Ecto neural progenitor cell (in vitro differentiated cells): ENCODE results near the gene MALRD1.
"Not testable (repeated sequence)": the region's sequence is repeated elsewhere in the genome, so short reads cannot be mapped to it uniquely, and the experiment has no call there.

Experiments used
- DNase-seq: peaks from one replicate; pipeline ENCODE4 v3.0.0-alpha.2; 2018; ENCODE audit warnings: low spot score

MALRD1 gene

DNA sequence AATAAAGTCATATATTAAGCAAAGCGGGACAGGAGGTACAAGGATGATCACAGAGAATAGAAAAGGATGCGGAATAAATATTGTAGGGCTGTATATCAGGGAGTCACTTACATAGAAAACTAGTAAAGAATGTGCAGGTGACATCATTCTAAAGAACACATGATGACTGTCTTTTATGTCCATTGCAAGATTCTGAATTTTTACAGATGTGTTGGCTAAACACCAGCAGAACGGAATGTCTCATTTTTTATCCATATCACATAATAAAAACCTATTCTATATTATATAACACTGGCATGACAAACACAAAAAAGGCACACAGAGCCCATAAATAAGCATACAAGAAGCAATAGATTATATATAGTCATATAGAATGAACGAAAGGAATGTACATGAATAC, 448.4 kb downstream of the MALRD1 start:
- DNase-seq = no peak

DNA sequence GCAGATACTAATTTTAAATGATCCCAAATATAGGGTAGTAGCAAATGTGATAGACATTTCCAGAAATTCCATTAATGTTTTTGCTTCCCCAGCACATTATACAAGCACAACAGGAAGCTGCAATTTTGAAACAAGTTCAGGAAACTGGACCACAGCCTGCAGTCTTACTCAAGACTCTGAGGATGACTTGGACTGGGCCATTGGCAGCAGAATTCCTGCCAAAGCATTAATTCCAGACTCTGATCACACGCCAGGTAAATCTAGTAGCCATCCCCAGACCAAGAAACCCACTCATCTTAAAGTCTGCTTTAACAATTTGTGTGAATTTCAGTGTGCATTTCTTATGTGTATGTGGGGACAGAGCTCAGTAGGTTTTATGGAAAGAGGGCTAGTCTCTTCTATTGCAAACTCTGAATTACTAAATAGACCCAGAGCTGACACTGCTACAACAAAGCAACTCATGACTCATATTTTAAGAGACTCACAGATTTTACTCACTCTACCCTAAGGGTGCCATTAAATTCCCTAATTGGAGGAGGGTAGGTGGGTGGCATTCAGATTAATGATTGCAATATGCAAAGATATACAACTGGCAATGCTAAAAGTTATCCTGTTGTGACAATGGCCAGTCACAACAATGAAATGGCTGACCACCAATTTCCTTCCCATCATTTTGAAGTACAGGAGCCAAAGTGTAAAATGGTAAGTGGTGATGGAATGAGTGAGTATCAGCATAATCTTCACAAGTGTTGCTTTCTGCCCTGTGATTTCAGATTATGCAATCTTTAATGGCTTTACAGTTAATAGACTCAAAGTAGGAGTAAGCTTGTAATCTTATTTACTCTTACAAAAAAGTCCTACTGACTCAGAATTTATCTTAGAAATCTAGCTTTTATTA, 450.0 kb downstream of the MALRD1 start:
- no peak for DNase-seq

DNA sequence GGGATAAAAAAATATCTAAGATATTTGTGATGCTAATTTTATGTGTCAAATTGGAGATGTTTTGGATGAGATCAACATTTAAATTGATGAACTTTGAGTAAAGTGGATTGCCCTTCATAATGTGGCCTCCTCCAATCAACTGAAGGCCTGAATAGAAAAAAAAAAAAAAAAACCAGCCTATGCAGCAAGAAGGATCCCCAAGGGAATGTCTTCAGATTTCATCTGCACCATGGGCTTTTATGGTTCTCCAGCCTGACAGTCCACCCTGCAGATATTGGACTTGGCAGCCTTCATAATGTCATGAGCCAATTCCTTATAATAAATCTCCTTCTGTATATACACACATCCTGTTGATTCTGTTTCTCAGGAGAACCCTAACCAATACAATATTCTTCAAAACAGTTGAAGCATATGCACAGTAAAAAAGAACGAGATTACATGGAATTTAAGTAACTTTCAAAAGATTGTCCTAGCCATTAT, 450.7 kb downstream of the MALRD1 start:
- no peak for DNase-seq

DNA sequence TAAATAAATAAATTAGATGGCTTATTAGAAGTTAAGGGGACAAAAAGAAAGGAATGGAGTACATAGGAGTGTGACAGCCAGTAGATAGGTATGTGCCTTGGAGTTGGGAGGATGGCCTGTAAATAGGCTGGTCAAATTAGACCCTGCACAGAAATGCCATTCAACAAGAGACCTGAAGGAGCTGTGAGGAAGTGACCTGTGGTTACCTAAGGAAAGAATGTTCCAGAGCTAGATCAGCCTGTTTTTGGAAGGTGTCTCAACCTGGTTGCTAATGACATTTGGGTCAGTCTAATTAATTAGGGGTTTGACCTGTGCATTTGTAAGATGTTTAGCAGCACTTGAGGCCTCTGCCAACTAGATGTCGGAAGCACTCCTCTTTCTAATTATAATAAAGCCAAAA, 452.4 kb downstream of the MALRD1 start:
- no peak for DNase-seq

DNA sequence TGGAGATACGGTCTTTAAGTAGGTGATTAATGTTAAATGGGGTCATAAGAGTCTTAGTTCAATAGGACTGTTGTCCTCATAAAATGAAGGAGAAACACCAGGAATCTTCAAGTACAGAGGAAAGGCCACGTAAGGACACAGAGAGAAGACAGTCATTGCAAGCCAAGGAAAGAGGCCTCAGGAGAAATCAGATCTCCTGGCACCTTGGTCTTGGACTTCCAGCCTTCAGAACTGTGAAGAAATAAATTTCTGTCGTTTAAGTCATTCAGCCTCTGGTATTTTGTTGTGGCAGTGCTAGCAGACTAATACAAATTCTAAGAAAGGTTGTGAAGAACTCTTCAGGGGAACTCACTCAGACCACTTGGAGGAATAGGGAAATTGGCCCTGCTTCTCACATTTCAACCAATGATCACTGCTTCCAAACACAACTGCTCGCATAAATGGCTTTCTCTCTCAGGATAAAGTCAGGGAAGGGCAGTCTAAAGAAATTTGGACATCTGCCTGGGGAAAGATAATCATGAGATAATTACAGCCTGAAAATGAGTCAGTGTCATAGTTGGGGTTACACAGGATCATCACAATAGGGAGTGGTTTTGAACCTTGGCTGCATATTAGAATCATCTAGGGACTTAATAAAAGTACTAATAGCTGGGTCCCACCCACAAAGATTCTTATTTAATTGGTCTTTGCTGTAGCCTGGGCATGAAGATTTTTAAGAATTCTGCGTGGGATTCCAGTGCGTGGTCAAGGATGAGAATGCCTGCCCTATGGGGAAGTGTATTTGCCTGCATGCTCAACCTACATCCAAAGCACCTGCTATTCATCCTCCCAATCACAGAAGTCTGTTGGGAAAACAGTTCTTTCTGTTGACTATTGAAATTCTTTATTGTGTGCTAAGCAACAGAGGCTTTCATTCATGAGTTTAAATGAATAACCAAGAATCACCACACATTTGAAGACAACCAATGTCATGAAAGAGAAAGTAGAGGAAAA, 457.0 kb downstream of the MALRD1 start:
- no peak for DNase-seq

DNA sequence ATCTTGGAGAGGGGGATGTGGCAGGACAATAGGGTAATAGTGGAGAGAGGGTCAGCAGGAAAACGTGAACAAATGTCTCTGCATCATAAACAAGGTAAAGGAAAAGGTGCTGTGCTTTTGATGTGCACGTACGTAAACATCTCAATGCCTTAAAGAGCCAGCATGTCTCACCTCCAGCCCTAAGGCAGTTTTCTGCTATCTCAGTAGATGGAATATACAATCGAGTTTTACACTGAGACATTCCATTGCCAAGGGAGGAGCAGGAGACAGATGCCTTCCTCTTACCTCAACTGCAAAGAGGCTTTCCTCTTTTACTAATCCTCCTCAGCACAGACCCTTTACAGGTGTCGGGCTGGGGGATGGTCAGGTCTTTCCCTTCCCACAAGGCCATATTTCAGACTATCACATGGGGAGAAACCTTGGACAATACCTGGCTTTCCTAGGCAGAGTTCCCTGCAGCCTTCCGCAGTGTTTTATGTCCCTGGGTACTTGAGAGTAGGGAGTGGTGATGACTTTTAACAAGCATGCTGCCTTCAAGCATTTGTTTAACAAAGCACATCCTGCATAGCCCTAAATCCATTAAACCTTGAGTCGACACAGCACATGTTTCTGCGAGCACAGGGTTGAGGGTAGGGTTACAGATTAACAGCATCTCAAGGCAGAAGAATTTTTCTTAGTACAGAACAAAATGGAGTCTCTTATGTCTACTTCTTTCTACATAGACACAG, 461.6 kb downstream of the MALRD1 start:
- not testable (repeated sequence) for DNase-seq

DNA sequence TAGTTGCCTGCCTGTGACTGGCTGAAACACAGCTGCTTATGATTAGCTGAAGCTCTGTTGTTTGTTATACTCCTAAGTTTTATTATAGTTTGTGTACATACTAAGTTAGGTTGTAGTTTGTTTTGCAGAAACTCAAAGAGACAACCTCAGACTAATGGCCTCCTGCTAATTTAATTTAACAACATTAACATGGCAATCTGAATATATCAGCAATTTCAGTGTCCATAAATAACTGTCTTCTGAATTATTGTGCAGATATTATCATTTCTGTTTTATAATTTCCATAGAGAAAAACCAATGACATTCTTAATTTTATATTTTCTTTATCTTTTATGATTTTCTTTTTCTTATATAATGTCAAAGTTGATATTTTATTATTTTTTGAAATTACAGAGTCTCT, 469.5 kb downstream of the MALRD1 start:
- no peak for DNase-seq

DNA sequence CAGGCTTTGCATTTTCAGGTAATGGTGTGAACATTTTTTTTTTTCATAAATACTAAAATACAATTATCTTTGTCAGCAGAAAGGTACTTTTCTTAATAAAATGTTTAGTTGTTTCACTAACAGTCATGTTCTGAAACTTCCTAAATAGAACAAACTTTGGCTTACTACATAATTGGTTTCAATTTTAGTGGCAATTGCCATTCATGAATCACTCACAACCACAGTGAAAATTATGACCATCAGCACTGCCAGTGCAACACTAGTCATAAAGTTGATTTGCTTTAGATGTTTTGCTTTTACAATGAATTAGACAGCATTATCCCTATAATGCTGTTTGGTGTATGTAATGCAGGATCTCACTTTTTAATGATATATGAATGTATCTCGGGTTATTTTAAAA, 470.0 kb downstream of the MALRD1 start:
- DNase-seq = no peak

DNA sequence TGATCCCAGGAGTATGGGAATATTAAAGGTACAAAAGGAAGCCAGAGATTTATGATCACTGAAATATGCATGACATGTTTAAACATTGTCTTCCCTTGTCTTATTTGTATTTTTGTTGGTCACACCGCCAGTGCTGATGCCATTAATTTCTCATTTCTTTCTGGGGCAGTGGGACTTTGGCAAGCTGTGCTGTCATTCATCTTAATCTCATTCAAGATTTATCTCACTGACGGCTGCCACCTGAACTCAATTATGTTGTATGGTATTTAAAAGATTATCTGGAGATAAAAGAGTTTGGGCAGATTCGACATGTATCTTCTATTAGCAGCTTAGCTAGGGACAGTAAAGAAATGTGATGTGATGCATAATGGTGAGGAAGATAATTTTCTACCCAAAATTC, 482.7 kb downstream of the MALRD1 start:
- no peak for DNase-seq

DNA sequence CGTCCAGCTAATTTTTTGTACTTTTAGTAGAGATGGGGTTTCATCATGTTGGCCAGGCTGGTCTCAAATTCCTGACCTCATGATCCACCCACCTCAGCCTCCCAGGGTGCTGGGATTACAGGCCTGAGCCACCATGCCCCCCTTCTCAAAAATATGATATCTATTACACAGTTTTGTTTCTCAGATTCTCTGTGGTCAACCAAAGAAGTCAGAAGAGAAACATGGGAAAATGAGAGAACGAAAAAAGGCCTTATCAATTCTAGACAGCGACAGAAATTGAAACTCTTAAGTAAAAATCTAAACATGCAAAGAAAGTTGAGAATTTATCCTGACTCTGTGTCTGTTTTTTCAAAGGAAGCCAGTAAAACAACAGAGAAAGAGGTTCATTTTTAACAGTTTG, 483.8 kb downstream of the MALRD1 start:
- DNase-seq = no peak

DNA sequence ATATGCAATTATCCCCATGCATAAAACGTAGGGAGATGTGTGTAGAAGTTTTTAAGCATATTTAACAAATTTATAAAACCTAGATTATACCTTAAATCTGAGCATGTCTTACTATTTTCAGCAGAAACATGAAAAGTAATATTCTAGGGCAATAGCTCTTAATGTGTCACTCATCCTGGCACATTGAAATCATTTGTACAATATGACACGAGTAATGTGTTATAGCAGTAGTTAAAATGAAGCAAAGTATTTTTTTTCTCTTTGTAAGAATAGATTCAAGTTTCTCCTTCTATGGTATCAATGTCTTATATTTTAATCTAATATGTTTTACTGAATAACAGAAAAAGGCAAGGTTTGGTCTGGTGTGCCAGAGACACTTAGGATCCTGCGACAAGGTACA, 492.7 kb downstream of the MALRD1 start:
- no peak for DNase-seq

DNA sequence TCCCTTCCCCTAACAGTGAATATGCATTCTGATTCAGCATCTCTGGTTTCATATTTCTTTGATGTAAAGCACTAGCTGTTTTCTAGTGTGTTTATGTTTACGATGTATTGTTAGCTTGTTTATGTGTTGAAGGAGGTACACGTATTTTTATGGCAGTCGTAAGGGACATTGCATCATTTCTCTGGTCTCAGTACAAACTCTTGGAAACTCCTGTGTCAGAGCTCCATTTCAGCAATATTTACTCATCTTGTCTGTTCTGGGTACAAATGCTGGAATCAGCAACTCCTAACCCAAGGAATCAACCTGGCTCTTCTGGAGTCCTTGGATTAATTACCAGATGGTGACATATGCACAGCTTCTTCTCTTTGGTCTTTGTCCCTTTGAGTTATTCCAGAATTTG, 497.6 kb downstream of the MALRD1 start:
- DNase-seq = no peak

DNA sequence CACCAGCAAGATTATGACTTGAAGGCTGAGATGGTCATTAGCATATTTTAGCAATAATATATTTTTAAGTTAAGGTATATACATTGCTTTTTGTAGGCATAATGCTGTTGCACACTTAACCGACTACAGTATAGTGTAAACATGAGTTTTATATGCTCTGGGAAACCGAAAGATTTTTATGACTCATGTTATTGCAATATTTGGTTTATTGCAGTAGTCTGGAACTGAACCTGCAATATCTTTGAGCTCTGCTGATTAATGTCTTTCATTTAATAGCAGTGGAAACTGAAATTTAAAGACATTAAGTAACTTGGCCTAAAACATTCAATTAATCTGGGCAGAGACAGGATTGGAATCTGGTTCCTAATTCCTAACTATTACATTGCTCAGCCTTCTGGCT, 500.9 kb downstream of the MALRD1 start:
- DNase-seq = no peak

DNA sequence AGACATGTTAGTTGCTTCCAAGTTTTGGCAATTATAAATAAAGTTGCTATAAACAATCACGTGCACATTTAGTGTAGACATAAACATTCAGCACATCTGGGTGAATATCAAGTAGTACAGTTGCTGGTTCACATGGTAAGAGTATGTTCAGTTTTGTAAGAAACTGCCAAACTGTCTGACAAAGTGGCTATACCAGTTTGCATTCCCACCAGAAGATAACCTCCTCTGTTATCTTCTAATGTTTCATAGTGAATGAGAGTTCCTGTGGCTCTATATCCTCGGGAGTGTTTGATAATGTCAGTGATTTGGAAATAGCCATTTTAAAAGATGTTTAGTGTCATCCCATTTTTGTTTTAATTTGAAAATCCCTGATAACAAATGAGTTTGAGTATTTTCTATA, 508.1 kb downstream of the MALRD1 start:
- DNase-seq = no peak

DNA sequence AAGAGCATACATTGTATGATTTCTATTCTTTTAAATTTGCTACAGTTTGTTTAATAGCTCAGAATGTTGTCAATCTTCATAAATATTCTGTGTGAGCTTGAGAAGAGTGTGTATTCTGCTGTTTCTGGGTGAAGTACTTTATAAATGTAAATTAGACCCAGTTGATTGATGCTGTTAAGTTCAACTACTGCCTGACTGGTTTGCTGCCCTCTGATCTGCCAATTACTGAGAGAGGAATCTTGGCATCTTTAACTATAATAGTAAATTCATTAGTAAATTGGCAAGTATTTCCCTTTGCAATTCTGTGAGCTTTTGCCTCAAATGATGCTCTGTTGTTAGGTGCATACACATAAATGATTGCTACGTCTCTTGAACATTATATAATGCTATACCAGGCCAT, 512.6 kb downstream of the MALRD1 start:
- no peak for DNase-seq

DNA sequence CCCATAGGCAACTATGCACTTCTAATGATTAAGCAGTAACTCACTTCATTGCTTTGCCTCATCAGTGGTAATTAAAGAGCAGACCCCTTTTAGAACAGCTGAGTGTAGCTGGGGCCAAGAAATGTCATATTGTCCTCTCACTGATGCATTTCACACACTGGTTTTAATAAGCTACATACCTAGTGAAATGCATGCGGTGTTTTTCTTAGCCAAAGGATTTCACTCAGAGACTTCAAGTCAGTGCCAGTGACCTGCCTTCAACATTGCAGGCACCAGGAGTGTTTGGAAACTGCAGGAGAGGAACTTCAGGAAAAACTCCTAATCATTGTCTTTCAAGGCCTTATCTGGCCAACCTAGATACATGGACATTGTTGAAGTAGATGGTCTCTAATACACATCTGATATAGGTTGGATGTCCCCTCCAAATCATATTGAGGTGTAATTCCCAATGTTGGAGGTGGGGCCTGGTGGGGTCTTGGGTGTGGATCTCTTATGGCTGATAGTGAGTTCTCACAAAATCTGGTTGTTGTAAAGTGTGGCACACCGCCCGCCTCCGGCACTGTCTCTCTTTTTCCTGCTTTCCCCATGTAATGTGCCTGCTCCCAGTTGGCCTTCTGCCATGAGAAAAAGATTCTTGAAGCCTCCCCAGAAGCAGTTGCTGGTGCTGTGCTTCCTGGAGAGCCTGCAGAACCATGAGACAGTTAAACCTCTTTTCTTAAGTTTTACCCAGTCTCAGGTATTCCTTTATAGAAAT, 515.0 kb downstream of the MALRD1 start:
- DNase-seq = no peak

DNA sequence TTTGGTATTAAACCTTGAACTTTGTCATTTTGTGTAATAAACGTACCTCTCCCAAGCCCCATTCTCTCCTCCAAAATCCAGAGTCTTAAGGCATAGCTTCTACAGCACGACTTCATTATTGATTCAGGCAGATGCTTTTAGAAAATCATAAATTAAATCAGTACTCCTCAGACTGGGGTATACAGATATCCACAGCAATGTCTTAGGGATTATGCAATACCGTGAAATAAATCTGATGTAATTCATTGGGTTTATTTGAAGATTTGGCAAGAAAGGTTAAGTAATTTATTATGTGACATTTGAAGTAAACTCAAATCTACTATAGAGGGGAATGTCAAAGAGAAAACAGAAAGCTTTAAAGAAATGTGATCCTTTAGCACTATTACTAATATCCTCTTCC, 521.5 kb downstream of the MALRD1 start:
- no peak for DNase-seq

DNA sequence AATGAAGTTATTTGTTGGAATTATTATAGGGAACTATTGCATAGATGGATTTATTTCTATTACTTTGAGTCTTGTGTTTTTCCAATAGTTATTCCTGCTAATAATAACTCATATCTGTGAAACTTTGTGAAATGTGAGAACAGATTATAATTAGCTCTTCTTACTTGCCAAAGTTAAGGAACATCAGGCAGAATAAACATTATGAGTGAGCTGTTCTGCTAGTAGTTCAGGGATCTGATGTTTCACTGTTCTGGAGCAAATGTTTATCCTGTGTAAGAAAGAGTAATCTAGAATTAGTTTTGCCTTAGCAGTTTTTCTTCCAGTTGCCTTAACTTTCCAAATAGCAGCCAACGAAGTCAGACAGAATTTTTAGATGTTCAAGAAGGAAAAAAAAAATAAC, 522.4 kb downstream of the MALRD1 start:
- DNase-seq = no peak

DNA sequence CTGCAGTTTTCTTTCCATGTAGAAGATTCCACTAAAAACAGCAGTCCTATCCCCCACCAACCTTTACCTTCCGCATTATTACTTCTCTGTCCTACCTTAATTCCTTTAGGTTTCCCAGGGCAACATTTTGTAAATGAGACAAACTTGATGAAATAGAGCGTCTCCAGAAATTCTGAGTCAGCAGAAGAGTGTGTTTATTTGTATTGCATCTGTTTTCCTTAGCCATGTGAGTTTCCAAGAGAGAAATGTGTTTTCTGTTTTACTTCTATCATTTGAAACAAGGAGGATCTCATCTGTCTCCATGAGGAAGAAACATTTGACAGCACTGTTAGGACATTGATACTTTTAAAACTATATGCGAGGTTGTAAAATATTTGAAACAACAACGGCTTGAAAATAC, 523.5 kb downstream of the MALRD1 start:
- DNase-seq = no peak

DNA sequence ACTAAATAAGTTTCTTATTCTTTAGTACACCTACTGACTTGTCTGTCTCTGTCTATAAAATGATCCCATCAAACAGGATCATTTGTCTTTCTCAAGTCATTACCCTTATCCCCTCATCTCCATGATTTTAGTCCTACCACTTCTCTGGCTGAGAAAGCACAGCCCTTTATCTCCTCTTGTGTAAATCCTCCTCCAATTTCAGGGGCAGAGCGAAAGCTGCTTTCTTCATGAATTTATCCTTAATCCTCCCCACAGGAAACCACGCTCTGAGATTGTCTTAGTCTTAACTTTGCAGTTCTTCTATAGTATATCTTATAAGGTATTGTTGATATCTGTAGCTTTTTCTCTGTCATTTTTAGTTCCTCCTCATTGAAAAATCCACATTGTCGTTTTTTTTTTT, 528.0 kb downstream of the MALRD1 start:
- no peak for DNase-seq

DNA sequence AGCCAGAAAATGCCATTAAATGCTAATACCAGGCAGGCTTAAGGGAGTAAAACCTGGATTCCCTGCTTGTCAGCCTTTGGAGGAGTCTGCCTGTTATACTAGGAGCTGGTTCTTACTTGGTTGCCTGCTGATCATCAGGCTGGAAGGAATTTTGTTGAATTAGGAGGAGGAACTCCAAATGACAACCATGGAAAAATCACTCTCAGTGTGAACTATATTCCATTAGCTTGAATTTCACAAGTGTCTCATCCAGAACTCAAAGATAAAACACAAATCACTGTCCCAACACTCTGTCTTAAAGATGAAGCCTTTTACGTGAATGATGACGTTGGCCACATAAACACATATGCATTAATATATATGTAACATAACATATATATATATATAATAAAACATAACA, 528.8 kb downstream of the MALRD1 start:
- DNase-seq = no peak
